MG63 (cell line): Measurements from ENCODE around the gene TECPR2. TPM values are rescaled to one million over a fixed set of nuclear protein-coding genes. Genes with fewer than 3 reads are reported as not detected.
A peak's percentile ranks its signal among the peaks of the same experiment; 100 is the strongest.

Experiments used
- DNase-seq: peaks from one replicate; pipeline ENCODE4 v3.0.0-alpha.2; 2020
- H3K27me3 ChIP-seq: fragments of 250-450 bp; sonication (Bioruptor Pico); 2 replicates; pipeline ENCODE4 v1.5.1; 2020; ENCODE audit warnings: mild to moderate bottlenecking, moderate library complexity
- H3K36me3 ChIP-seq: fragments of 250-450 bp; sonication (Bioruptor Pico); 2 replicates; pipeline ENCODE4 v1.5.1; 2020; ENCODE audit warnings: mild to moderate bottlenecking, moderate library complexity
- H3K4me3 ChIP-seq: fragments of 250-450 bp; sonication (Bioruptor Pico); 2 replicates; pipeline ENCODE4 v1.5.1; 2020; ENCODE audit warnings: mild to moderate bottlenecking, moderate library complexity
- H3K9me3 ChIP-seq: fragments of 250-450 bp; sonication (Bioruptor Pico); 2 replicates; pipeline ENCODE4 v1.5.1; 2020; ENCODE audit warnings: mild to moderate bottlenecking, moderate library complexity
- total RNA-seq: library from RNA; depleted of rRNA; stranded (reverse); fragments of >200 nt; shearing (Covaris generic); gene quantifications from 2 replicates; pipeline ENCODE4 v1.2.3, GENCODE V29; 2014; ENCODE audit warnings: low replicate concordance; rRNA removed

TECPR2 gene, protein sequence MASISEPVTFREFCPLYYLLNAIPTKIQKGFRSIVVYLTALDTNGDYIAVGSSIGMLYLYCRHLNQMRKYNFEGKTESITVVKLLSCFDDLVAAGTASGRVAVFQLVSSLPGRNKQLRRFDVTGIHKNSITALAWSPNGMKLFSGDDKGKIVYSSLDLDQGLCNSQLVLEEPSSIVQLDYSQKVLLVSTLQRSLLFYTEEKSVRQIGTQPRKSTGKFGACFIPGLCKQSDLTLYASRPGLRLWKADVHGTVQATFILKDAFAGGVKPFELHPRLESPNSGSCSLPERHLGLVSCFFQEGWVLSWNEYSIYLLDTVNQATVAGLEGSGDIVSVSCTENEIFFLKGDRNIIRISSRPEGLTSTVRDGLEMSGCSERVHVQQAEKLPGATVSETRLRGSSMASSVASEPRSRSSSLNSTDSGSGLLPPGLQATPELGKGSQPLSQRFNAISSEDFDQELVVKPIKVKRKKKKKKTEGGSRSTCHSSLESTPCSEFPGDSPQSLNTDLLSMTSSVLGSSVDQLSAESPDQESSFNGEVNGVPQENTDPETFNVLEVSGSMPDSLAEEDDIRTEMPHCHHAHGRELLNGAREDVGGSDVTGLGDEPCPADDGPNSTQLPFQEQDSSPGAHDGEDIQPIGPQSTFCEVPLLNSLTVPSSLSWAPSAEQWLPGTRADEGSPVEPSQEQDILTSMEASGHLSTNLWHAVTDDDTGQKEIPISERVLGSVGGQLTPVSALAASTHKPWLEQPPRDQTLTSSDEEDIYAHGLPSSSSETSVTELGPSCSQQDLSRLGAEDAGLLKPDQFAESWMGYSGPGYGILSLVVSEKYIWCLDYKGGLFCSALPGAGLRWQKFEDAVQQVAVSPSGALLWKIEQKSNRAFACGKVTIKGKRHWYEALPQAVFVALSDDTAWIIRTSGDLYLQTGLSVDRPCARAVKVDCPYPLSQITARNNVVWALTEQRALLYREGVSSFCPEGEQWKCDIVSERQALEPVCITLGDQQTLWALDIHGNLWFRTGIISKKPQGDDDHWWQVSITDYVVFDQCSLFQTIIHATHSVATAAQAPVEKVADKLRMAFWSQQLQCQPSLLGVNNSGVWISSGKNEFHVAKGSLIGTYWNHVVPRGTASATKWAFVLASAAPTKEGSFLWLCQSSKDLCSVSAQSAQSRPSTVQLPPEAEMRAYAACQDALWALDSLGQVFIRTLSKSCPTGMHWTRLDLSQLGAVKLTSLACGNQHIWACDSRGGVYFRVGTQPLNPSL (N-terminal part only)
- 1.6 and 5.1 TPM in 2 replicates for total RNA-seq

- Histone ChIP-seq H3K36me3 (no peaks in the 10 kb centered on the region; the same call in 1 of the 2 replicates), H3K4me3 (peak within 1 kb of the TSS; percentile 89), H3K9me3 (no peaks in the 10 kb centered on the region), H3K27me3 (no peaks in the 10 kb centered on the region)
- DNase-seq: peak; percentile 95
Measured at GRCh38 chr14:102362545-102363181, at the start of gene TECPR2, which contains the start of gene CINP. Gene TECPR2 (plus strand): TSS chr14:102362941. CDS start chr14:102376722, 13,781 bp downstream. Gene CINP (minus strand): TSS chr14:102362890. CDS start chr14:102362851, 39 bp downstream.

GRCh38 chr14:102314242-102315011, 48.3 kb upstream of the TECPR2 start:
- H3K27me3 ChIP-seq: no peaks in the 10 kb centered on the region
- H3K4me3 ChIP-seq: peak overlapping the region; percentile 29
- peak; percentile 79 for DNase-seq
- H3K9me3 ChIP-seq: no peaks in the 10 kb centered on the region
- H3K36me3 ChIP-seq: no peaks in the 10 kb centered on the region

DNA sequence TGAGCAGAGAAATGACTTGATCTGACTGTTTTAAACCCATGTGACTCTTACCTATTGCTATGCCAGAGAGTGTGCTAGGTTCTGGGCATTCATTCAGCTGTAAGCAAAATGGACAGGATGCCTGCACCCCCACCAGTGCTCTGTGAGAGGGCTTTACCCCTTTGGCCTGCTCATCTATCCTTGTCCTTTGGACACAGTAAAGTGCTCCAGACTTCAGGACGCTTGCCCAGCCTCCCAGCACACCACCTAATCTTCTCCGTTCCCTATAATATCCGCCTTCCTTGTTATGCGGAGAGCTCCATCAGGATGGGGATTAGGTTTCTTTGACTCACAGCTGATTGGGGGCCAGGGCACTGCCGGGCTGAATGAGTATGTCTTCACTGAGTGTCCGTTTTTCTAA, 47.6 kb upstream of the TECPR2 start:
- no peak for DNase-seq
- H3K9me3 ChIP-seq: no peaks in the 10 kb centered on the region
- H3K4me3 ChIP-seq: no peak overlapping the region
- H3K36me3 ChIP-seq: no peaks in the 10 kb centered on the region
- H3K27me3 ChIP-seq: no peaks in the 10 kb centered on the region

GRCh38 chr14:102316338-102316742, 46.4 kb upstream of the TECPR2 start:
- peak; percentile 48 for DNase-seq
- no peaks in the 10 kb centered on the region for H3K27me3 ChIP-seq
- H3K9me3 ChIP-seq: no peaks in the 10 kb centered on the region
- peak overlapping the region; percentile 29 for H3K4me3 ChIP-seq
- no peaks in the 10 kb centered on the region; the same call in 1 of the 2 replicates for H3K36me3 ChIP-seq

- Histone ChIP-seq H3K36me3 (no peaks in the 10 kb centered on the region; the same call in 1 of the 2 replicates), H3K9me3 (no peaks in the 10 kb centered on the region), H3K4me3 (peak overlapping the region; percentile 41), H3K27me3 (no peaks in the 10 kb centered on the region)
- peak; percentile 85 for DNase-seq
Measured at GRCh38 chr14:102316743-102317563, 45.8 kb upstream of the TECPR2 start.

- peak; percentile 38 for DNase-seq
- Histone ChIP-seq H3K9me3 (no peaks in the 10 kb centered on the region), H3K36me3 (no peaks in the 10 kb centered on the region; the same call in 1 of the 2 replicates), H3K27me3 (no peaks in the 10 kb centered on the region), H3K4me3 (peak overlapping the region; percentile 41)
Measured at GRCh38 chr14:102317564-102318248, 45.0 kb upstream of the TECPR2 start.

DNA sequence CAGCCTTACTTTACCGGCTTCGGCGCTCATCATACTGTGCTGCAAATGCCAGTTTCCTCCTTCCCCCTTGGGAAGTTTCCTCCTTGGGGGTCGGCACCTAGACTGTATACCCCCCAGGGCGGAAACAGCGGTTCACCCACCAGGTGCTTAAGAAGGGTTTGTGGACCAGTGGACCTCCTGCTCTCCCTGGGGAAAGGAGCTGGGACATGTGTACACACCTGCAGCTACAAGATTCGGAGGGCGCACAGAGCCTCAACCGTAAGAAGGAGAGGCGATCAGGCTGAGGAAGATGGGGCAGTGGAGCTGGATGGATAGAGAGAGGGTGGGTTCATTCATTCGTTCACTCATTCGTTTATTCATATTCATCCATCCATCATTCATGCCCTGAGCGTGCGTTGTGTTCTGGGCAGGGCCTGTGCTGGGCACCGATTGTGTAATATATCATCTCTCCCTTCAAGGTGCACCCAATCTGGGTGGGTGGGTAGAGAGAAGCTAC, 43.9 kb upstream of the TECPR2 start:
- Histone ChIP-seq H3K9me3 (no peaks in the 10 kb centered on the region), H3K4me3 (peak overlapping the region; percentile 64), H3K36me3 (no peaks in the 10 kb centered on the region; the same call in 1 of the 2 replicates), H3K27me3 (no peaks in the 10 kb centered on the region)
- DNase-seq: no peak

DNA sequence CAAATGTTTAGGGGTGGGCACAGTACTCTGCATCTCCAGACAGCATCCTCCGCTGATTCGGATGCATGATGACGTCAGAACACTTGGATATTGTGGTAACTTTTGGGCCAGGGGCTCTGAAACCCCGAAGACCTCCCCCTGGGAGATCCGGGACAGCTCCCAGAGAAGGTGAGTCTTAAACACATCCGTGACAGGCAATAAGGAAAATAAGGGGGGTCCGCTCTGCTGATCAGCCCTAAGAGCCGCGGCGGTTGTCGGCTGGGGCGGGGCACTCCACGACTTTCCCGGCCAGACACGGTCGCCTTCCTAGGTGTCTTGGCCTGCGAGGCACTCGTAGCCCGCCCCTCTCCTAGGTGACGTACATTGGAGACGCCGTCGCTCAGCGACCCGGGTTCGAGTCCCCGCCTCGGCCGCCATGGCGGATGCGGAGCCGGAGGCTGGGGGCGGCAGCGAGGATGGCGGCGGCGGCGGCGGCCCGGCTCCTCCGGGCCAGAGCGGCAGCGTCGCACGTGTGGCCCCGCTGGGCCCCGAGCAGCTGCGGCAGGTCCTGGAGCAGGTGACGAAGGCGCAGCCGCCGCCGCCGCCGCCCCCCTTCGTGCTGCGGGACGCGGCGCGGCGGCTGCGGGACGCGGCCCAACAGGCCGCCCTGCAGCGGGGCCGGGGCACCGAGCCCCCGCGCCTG, 43.2 kb upstream of the TECPR2 start, which contains the start of gene ZNF839:
ZNF839 (plus strand) TSS at position 396 of the 682 bp plus-strand sequence; CDS start at position 416, 20 bp downstream.
- H3K36me3 ChIP-seq: no peaks in the 10 kb centered on the region; the same call in 1 of the 2 replicates
- peak; percentile 87 for DNase-seq
- peak within 1 kb of the TSS; percentile 64 for H3K4me3 ChIP-seq
- no peaks in the 10 kb centered on the region for H3K27me3 ChIP-seq
- no peaks in the 10 kb centered on the region for H3K9me3 ChIP-seq

DNA sequence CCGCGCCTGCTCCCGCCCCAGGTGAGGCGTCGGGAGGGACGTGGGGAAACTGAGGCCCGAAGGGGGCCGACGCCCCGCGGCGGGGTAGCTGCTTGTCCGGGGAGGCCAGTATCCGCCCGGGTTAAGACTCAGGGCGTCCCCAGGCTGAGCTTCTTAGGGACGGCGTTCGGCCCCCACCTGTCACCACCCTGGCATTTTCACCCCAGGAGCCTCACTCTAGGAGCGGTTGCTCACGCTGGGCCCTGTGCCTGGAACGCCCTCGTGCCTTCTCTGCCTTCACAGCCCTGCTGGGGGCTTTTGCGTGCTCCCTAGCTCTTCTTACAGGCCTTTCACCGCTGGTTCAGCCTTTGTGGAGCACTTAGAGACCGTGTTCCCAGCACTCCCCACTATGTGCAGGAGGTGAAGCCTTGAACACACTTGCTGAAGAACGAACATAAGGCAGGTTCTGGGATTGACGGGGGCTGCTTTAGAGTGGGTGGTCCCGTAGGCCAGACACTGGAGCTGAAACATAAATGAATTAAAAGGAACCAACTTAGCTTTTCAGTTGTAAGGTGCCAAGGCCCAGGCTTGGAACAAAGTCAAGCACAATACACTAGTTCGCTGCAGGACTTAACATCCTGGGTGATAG, 42.6 kb upstream of the TECPR2 start:
- Histone ChIP-seq H3K9me3 (no peaks in the 10 kb centered on the region), H3K27me3 (no peaks in the 10 kb centered on the region), H3K36me3 (no peaks in the 10 kb centered on the region; the same call in 1 of the 2 replicates), H3K4me3 (peak overlapping the region; percentile 64)
- DNase-seq: peak; percentile 49

DNA sequence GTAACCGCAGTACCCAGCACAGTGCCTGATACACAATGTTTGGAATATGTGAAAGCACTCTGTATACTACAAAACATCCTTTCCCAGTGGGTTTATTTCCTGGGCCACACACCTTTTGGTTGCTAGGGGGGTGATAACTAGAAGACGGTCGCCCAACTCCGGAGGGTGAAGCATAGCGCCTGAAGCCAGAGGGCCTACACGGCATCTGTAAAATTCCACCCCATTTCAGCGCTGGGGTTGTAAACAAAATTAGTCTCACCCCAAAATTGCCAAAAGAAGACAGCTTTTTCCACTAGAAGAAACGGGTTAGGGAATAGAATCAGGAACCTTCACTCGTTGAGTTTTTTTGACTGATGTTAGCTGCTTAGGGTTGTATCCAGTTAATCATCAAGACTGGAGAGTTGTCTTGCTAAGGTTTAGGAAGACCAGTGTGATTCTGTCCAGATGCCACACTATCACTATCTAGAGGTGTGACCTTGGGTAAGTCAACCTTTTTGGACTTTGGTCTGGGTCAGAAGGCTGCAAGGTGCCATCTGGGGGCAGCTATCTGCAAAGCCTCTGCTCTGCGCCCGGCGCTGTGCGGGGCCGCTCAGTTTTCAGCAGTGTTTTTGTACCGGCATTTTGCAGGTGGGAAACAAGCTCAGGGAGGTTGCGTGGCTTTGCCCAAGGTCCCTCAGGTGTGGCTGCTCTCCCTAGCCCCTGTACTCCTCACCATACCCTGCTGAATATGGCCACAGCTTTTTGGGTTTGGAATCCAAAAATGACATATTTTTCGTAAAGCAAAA, 41.9 kb upstream of the TECPR2 start:
- H3K4me3 ChIP-seq: peak overlapping the region; percentile 64
- no peak for DNase-seq
- H3K27me3 ChIP-seq: no peaks in the 10 kb centered on the region
- H3K36me3 ChIP-seq: no peaks in the 10 kb centered on the region; the same call in 1 of the 2 replicates
- H3K9me3 ChIP-seq: no peaks in the 10 kb centered on the region

- Histone ChIP-seq H3K9me3 (no peaks in the 10 kb centered on the region), H3K36me3 (no peaks in the 10 kb centered on the region; the same call in 1 of the 2 replicates), H3K4me3 (no peak overlapping the region), H3K27me3 (no peaks in the 10 kb centered on the region)
- no peak for DNase-seq
Measured at GRCh38 chr14:102321456-102322422, 41.0 kb upstream of the TECPR2 start.
